GM13976 (cell line): Measurements from ENCODE around the gene SPATA16.

ENCODE experiments used
- DNase-seq: peaks from one replicate; pipeline ENCODE4 v3.0.0; 2012; ENCODE audit warnings: low spot score
- in situ Hi-C: fragments of 300-500 bp; cut with MboI; formaldehyde crosslinking; loops from one replicate; pipeline ENCODE4 v1.12.0; 2022; ENCODE audit warnings: low sequenced_read_pairs, mixed read lengths, inconsistent platforms; ENCODE audit not compliant: unreplicated experiment
- TF ChIP-seq, protein P1 (sequence below): IDR thresholded peaks from 2 replicates; pipeline ENCODE4 v1.5.1; 2012; ENCODE audit warnings: borderline replicate concordance, mild to moderate bottlenecking; ENCODE audit not compliant: insufficient read depth; ENCODE audit errors: extremely low read depth, missing control alignments, control extremely low read depth

The SPATA16 gene

DNA sequence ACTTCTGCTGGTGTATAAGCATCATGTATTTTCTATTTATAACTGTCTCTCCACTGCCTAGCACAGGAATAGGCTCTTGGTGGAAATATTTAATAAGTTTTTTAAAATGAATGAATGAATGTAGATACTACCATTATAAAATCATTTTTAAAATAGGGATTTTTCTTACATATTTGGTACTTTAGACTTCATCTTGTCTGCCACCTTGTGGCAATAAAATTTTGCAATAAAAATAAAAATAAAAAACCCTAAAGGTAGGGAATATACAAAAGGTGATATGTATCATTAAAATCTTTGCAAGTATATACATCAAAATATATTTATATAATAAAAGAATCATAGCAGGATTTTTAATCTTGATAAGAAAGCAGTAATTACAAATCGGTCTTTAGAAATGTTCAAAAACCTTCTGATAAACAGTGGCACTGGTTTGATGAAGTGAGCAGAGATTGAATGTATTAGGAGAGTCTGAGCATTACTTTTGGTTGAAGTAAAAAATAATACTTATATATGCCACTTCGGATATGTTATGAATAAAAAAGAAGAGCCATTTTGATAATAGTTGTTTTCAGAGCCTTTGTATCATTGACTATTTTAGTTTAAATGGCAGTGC is 95.2 kb downstream of the SPATA16 start:
- in situ Hi-C loops = no loop called here
- TF ChIP-seq, protein P1, sequence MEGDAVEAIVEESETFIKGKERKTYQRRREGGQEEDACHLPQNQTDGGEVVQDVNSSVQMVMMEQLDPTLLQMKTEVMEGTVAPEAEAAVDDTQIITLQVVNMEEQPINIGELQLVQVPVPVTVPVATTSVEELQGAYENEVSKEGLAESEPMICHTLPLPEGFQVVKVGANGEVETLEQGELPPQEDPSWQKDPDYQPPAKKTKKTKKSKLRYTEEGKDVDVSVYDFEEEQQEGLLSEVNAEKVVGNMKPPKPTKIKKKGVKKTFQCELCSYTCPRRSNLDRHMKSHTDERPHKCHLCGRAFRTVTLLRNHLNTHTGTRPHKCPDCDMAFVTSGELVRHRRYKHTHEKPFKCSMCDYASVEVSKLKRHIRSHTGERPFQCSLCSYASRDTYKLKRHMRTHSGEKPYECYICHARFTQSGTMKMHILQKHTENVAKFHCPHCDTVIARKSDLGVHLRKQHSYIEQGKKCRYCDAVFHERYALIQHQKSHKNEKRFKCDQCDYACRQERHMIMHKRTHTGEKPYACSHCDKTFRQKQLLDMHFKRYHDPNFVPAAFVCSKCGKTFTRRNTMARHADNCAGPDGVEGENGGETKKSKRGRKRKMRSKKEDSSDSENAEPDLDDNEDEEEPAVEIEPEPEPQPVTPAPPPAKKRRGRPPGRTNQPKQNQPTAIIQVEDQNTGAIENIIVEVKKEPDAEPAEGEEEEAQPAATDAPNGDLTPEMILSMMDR = no peak
- DNase-seq = no peak

DNA sequence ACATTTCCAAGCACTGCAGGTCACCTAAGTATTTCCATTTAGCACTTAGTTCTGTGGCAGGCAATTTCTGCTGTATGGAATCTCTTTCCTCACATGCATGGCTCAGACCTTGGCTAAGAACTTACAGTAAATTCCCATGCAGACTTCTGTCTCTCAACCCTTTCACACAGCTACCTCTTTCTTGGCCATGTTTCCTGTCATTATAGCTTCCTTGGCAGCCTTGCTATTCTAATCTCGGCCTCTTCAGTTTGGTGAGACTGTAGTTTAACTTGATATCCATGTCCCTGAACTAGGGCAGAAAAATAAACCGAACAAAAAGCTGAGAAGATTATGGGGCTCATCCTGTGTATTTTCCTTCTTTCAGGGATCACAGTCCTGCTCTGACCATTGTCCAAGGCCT is 96.0 kb downstream of the SPATA16 start:
- TF ChIP-seq, protein P1 = no peak
- in situ Hi-C loops = no loop called here
- no peak for DNase-seq

DNA sequence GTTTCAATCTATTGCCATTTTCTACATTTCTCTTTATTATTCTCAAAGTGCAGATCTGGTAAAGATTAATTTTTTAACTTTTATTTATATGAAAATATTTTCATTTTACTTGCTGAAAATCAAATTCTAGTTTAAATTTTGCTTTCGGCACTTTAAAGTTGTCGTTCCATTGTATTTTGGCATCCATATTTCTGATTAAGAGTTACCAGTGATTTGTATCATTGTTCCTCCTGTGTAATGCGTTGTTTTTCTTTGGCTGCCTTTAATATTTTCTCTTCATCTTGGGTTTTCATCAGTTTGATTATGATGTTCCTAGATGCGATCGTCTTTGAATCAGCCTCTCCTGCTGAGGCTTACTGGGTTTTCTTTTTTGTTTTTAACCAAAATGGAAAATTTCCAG is 97.3 kb downstream of the SPATA16 start:
- no peak for DNase-seq
- TF ChIP-seq, protein P1 = no peak
- in situ Hi-C loops = no loop called here

DNA sequence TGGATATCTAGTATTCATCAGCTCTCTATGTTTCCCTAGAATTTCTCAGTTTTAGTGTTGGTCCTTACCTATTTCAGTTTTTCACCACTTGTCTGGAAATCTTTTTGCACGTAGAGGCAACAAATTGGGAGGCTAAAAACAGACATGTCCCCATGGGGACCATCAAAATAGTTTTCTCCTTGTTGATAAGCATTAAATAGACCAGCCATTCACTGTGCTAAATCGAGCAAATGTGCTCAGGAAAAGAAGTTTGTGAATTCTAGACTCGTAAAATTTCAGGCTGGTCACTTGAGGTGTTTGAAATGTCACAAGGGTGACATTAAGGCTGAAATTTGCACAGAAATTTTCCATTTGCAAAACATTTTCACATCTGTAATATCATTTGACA is 102.6 kb downstream of the SPATA16 start:
- in situ Hi-C loops = no loop called here
- DNase-seq = no peak
- TF ChIP-seq, protein P1 = no peak

DNA sequence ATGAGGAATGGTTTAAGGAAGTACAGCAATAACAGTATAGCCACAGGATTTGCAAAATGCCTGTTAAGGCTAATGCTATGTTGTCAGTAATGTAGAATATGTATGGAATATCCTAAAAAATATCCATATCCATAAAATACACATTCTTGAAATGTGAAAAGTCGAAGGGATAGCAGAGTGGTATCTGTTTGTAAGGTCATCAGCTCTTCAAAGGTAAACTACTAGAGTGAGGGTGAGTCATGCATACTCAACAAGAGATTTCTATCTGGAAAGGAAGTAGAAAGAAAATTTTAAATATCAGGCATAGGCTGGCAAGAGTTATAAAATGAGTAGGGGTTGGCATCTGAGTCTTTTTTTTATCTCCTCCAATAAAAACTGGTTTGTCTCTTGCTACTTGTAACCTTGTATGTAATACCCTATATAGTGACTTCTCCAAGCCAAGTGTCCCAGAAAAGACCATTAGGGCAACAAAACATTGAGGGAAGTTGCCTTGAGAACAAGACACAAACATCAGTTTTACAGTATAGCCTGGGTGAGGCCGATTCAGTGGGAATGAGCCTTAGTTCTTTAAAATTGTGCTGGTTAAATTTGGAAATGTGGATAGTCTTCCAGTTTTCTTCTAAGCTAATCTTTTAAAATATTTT is 103.1 kb downstream of the SPATA16 start:
- DNase-seq = no peak
- in situ Hi-C loops = no loop called here
- TF ChIP-seq, protein P1 = no peak

DNA sequence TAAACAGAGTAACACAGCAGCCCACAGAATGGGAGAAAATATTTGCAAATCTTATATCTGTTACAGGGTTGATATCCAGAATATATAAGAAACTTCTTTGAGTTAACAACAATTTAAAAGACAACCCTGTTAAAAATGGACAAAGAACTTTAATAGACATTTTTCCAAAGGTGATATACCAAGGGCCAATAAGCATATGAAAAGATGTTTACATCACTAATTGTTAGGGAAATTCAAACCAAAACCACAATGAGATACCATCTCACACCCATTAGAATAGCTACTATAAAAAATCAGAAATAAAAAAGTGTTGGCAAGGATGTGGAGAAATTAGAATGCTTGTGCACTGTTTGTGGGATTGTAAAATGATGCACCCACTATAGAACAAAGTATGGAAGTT is 110.8 kb downstream of the SPATA16 start:
- TF ChIP-seq, protein P1 = no peak
- in situ Hi-C loops = no loop called here

More for the DNA sequence above, 110.8 kb downstream of the SPATA16 start:
- DNase-seq = no peak
